K562 (cell line): ENCODE data around the gene SLC4A2. TPM values are rescaled to one million over a fixed set of nuclear protein-coding genes. Genes with fewer than 3 reads are reported as not detected.

ENCODE experiments used
- ATAC-seq: fragments of 200-7000 bp; cut with Tn5 transposase; 3 replicates; pipeline ENCODE4 v1.9.1; 2020; ENCODE audit warnings: moderate library complexity
- BruUV-seq: library from RNA; stranded (reverse); fragments of 400-500 nt; replicated peaks from 2 replicates; lab custom pipeline; 2021; lab: Mats Ljungman, UMichigan
- CTCF ChIA-PET: fragments of 300-600 bp; formaldehyde crosslinking; extraction: SDS; loops from one replicate; lab custom pipeline; 2021; ENCODE audit warnings: low intra/inter-chr PET ratio; lab: Yijun Ruan, JAX
- POLR2A ChIA-PET: fragments of 300-600, 350-650 bp; sonication (Branson Sonifier 250); formaldehyde crosslinking; extraction: SDS; loops from one replicate; lab custom pipeline; 2021; ENCODE audit warnings: antibody characterized with exemption, inconsistent platforms; lab: Yijun Ruan, JAX
- DNase-seq, 4 experiments: peaks; one replicate each; pipeline versions ENCODE4 v3.0.0 to v3.0.0-alpha.2; 2011 to 2018; ENCODE audit warnings: low spot score in 3 of 4, mixed read lengths in 3 of 4; ENCODE audit errors: extremely low read depth in 1 of 4
- FAIRE-seq: peaks from 2 replicates; lab custom pipeline; 2011; peaks lifted over from hg19 to GRCh38; lab: Jason Lieb, UNC
- H2AFZ ChIP-seq: 2 replicates; pipeline ENCODE4 v1.6.0; 2011; ENCODE audit warnings: low read depth, low read length, control low read depth, inconsistent platforms
- H3K27ac ChIP-seq: fragments of 200-600 bp; 3 replicates; pipeline ENCODE4 v1.8.0; 2011; ENCODE audit warnings: low read depth, mild to moderate bottlenecking, control low read depth, inconsistent platforms, low read length, moderate library complexity, mixed read lengths; ENCODE audit errors: extremely low read depth
- H3K27me3 ChIP-seq, 2 experiments: fragments of 300-600 bp in 1 of 2; 2 replicates in 1 of 2; 3 replicates in 1 of 2; pipeline versions ENCODE4 v1.6.0 to v1.8.0; 2011; ENCODE audit warnings: inconsistent platforms in 2 of 2, low read length in 2 of 2, mild to moderate bottlenecking in 1 of 2, mixed read lengths in 1 of 2, moderate library complexity in 1 of 2; ENCODE audit not compliant: control insufficient read depth in 2 of 2, insufficient read depth in 2 of 2
- H3K36me3 ChIP-seq: fragments of 300-600 bp; 3 replicates; pipeline ENCODE4 v1.8.0; 2011; ENCODE audit warnings: mild to moderate bottlenecking, low read length, inconsistent platforms; ENCODE audit not compliant: control insufficient read depth, insufficient read depth
- H3K4me1 ChIP-seq, 2 experiments: fragments of 200-600 bp in 1 of 2; replicated peaks in 1 of 2; 2 replicates in 1 of 2; 3 replicates in 1 of 2; pipeline versions ENCODE4 v1.5.1 to v1.8.0; 2011; ENCODE audit warnings: inconsistent platforms in 2 of 2, low read length in 2 of 2, mild to moderate bottlenecking in 1 of 2, mixed read lengths in 1 of 2, moderate library complexity in 1 of 2; ENCODE audit not compliant: control insufficient read depth in 2 of 2, insufficient read depth in 2 of 2
- H3K4me2 ChIP-seq: 2 replicates; pipeline ENCODE4 v1.6.1; 2011; ENCODE audit warnings: low read length, control low read depth, inconsistent platforms, mixed read lengths; ENCODE audit not compliant: insufficient read depth
- H3K4me3 ChIP-seq: fragments of 200-600 bp; sonication (generic), shearing (Covaris generic); 2 replicates; pipeline ENCODE4 v1.5.1; 2016; ENCODE audit warnings: control low read depth, inconsistent platforms
- H3K79me2 ChIP-seq: fragments of 200-600 bp; 3 replicates; pipeline ENCODE4 v1.8.0; 2011; ENCODE audit warnings: low read length, inconsistent platforms; ENCODE audit not compliant: control insufficient read depth, insufficient read depth
- H3K9ac ChIP-seq, 2 experiments: 2 replicates each; pipeline versions ENCODE4 v1.6.0 to v1.6.1; 2011; ENCODE audit warnings: low read depth in 2 of 2, low read length in 2 of 2, control low read depth in 1 of 2, inconsistent platforms in 1 of 2, mild to moderate bottlenecking in 1 of 2, mixed read lengths in 1 of 2; ENCODE audit not compliant: insufficient read depth in 1 of 2
- H3K9me1 ChIP-seq: one replicate; pipeline ENCODE4 v1.6.0; 2011; ENCODE audit warnings: inconsistent platforms, mild to moderate bottlenecking, low read length, moderate library complexity; ENCODE audit not compliant: control insufficient read depth, insufficient read depth
- H3K9me3 ChIP-seq: replicated peaks from 2 replicates; pipeline ENCODE4 v1.5.1; 2011; ENCODE audit warnings: low read depth, low read length, inconsistent platforms; ENCODE audit not compliant: control insufficient read depth, insufficient read depth
- H4K20me1 ChIP-seq: replicated peaks from 2 replicates; pipeline ENCODE4 v1.6.1; 2011; ENCODE audit warnings: low read length, inconsistent platforms, mixed read lengths; ENCODE audit not compliant: control insufficient read depth, insufficient read depth
- ARID3A ChIP-seq: IDR thresholded peaks from 2 replicates; pipeline ENCODE4 v1.6.1; 2012; ENCODE audit warnings: low read depth, low read length, improper control_type of control experiment, borderline replicate concordance
- ATF6 ChIP-seq: sonication (generic); formaldehyde crosslinking; IDR thresholded peaks from 2 replicates; pipeline ENCODE4 v1.4.0; 2020; ENCODE audit warnings: mild to moderate bottlenecking, missing genetic modification reagents
- E2F8 ChIP-seq: fragments of 450-650 bp; IDR thresholded peaks from 2 replicates; pipeline ENCODE4 v1.7.1; 2018; ENCODE audit warnings: mild to moderate bottlenecking, low read depth; ENCODE audit not compliant: partially characterized antibody
- GTF2F1 ChIP-seq: IDR thresholded peaks from 2 replicates; pipeline ENCODE4 v1.6.1; 2011; ENCODE audit warnings: low read depth, low read length, improper control_type of control experiment
- HES1 ChIP-seq: fragments of 450-650 bp; IDR thresholded peaks from 2 replicates; pipeline ENCODE4 v1.6.1; 2016; ENCODE audit warnings: low read depth, mild to moderate bottlenecking, moderate library complexity
- MEF2A ChIP-seq: IDR thresholded peaks from 2 replicates; pipeline ENCODE4 v1.6.1; 2011; ENCODE audit warnings: low read depth, mild to moderate bottlenecking, low read length, moderate library complexity; ENCODE audit not compliant: control insufficient read depth
- PRDM10 ChIP-seq: fragments of 450-650 bp; IDR thresholded peaks from 2 replicates; pipeline ENCODE4 v1.6.1; 2018; ENCODE audit not compliant: partially characterized antibody
- ZBTB7A ChIP-seq: IDR thresholded peaks from 2 replicates; pipeline ENCODE4 v1.6.1; 2011; ENCODE audit warnings: low read depth, mild to moderate bottlenecking, low read length, moderate library complexity, borderline replicate concordance; ENCODE audit not compliant: control insufficient read depth
- WGBS: fragments of 100-300 bp; shearing (Covaris generic); methylation state at CpG from one replicate; pipeline ENCODE4 v1.1.6; 2016; ENCODE audit warnings: low coverage, mixed read lengths; ENCODE audit not compliant: insufficient coverage; ENCODE audit errors: missing lambda C conversion rate; 5-methylcytosine and 5-hydroxymethylcytosine counted together
- in situ Hi-C: fragments of 300-500 bp; cut with MboI; formaldehyde crosslinking; loops from 4 replicates; pipeline ENCODE4 v1.15.0; 2018; ENCODE audit warnings: inconsistent platforms, mixed read lengths
- intact Hi-C: fragments of 100-400 bp; cut with micrococcal nuclease; formaldehyde crosslinking; loops from 2 replicates; pipeline ENCODE4 v1.14.2; 2022
- polyA plus RNA-seq, 8 experiments: library from polyadenylated mRNA; depleted of rRNA in 4 of 8; stranded (reverse) in 5 of 8; unstranded in 3 of 8; fragments of >200 nt; fragmentation: Nextera tagmentation in 2 of 8; fragmentation: Illumina TruSeq in 1 of 8; extraction: Ambion mirVana in 2 of 8; extraction: Trizol in 1 of 8; gene quantifications; 2 replicates each; pipeline versions ENCODE4 v1.2.1 to v1.2.3, GENCODE V29; 2011 to 2014; ENCODE audit warnings: inconsistent platforms in 1 of 8, missing spikeins in 1 of 8
- total RNA-seq, 7 experiments: library from RNA; depleted of rRNA in 6 of 7; stranded (reverse); fragments of >200 nt in 6 of 7; fragmentation: Illumina TruSeq in 2 of 7; extraction: Trizol in 2 of 7; gene quantifications; 2 replicates each; pipeline versions ENCODE4 v1.2.1 to v1.2.3, GENCODE V29; 2011 to 2021; ENCODE audit warnings: low replicate concordance in 1 of 7

SLC4A2 gene
- total and polyA plus RNA-seq, 9 of the 15 experiments (the other 6 are each of a cell fraction or from before 2014, with no cell fraction given) = 11.4 to 375 (median 130) TPM

GRCh38 chr7:151123822-151124464, 64.6 kb downstream of the SLC4A2 start:
- ATAC-seq (peak; percentile 100), DNase-seq (peak; percentile 95 to 97 (median 96)), FAIRE-seq (peak; percentile 100)
- peaks cover 5% of the 10 kb centered on the region for H3K9me1 ChIP-seq
- peaks cover 0 to 47% of the 10 kb centered on the region in 2 experiments; a peak in 1 of 5 replicates for H3K4me1 ChIP-seq
- H3K79me2 ChIP-seq = peaks cover 10% of the 10 kb centered on the region; the same call in 2 of the 3 replicates
- peaks cover 95% of the 10 kb centered on the region for H3K36me3 ChIP-seq
- no peak overlapping the region for H3K27ac ChIP-seq
- no peaks in the 10 kb centered on the region for H3K9me3 ChIP-seq
- intact Hi-C loops = loop anchor here (1.0 to 2.0 kb wide), 3 partner anchors 48 to 179 kb away; no protein-coding TSS in a partner anchor
- ChIA-PET CTCF (interaction anchor here (0.6 to 4.4 kb wide), 9 partner anchors 10 to 325 kb away, joined by 3 to 74 read pairs (median 6); partner anchors contain the start of gene GBX1), POLR2A (interaction anchor here (0.9 to 1.2 kb wide), 5 partner anchors 8 to 120 kb away, joined by 3 to 7 read pairs (median 4); no protein-coding TSS in a partner anchor)
- in situ Hi-C loops = no loop called here
- BruUV-seq = no TSS peak
- 38% methylated on average over 22 of the region's 24 CpGs for WGBS
- no peak overlapping the region for H2AFZ ChIP-seq
- H4K20me1 ChIP-seq = peaks cover 14% of the 10 kb centered on the region
- H3K4me2 ChIP-seq = no peak overlapping the region
- H3K9ac ChIP-seq = 0 out of 4 replicates have a peak overlapping the region, but pooled peaks of 1 of the 2 experiments have one; percentile 1
- H3K4me3 ChIP-seq = no peak overlapping the region
- no peaks in the 10 kb centered on the region; a peak in 1 of 5 replicates for H3K27me3 ChIP-seq
- TF ChIP-seq ATF6 (CRISPR knock-in tag) = 0 out of 2 replicates have a peak, but pooled peaks have one; percentile 16
- TF ChIP-seq GTF2F1 = no peak
- no peak for TF ChIP-seq ARID3A
- TF ChIP-seq MEF2A = no peak
- TF ChIP-seq ZBTB7A = no peak
- TF ChIP-seq PRDM10 = no peak
- peak; percentile 49 for TF ChIP-seq E2F8
- TF ChIP-seq HES1 = no peak
